ENCODE results near the gene VMAC.

DNA sequence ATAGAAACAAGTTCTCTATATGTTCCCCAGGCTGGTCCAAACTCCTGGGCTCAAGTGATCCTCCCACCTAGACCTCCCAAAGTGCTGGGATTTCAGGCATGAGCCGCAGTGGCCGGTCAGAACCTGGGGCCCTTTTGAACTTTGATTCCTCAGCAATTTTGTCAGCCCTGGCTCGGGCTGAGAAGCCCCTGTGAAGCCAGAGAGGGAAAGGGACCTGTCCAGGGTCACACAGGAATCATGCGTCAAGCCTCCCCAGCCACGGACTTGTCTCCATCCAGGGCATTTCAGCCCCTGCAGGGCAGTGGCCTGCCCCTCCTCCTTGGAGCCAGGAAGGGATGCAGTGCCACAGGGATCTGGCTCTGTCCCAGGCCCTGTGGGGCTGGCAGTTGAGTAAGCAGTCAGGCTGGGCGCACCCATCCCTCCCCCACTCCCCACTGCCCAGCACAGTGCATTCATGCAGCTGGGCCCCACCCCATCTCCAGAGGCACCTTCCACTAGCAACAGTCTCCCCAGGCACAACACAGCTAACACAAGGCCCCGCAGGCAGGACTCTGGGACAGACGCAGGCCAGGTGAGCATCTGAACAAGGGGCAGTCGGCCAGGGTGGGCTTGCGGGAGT lies 9.2 kb downstream of the VMAC start, which contains the start of gene CAPS:
- TF ChIP-seq, protein P1, sequence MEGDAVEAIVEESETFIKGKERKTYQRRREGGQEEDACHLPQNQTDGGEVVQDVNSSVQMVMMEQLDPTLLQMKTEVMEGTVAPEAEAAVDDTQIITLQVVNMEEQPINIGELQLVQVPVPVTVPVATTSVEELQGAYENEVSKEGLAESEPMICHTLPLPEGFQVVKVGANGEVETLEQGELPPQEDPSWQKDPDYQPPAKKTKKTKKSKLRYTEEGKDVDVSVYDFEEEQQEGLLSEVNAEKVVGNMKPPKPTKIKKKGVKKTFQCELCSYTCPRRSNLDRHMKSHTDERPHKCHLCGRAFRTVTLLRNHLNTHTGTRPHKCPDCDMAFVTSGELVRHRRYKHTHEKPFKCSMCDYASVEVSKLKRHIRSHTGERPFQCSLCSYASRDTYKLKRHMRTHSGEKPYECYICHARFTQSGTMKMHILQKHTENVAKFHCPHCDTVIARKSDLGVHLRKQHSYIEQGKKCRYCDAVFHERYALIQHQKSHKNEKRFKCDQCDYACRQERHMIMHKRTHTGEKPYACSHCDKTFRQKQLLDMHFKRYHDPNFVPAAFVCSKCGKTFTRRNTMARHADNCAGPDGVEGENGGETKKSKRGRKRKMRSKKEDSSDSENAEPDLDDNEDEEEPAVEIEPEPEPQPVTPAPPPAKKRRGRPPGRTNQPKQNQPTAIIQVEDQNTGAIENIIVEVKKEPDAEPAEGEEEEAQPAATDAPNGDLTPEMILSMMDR (IDR thresholded peaks at IDR 0.05), result no peak
- no peak for TF ChIP-seq EZH2 (IDR thresholded peaks at IDR 0.05)

Data from neural progenitor cell (in vitro differentiated cells).